ENCODE measurements around the gene ITGB7.

ITGB7 gene

GRCh38 chr12:53231671-53231920, 24.5 kb upstream of the ITGB7 start:
- H3K4me3 ChIP-seq (replicated peaks; ENCODE audit: low read depth, low read length): peak overlapping the region; percentile 62
- TF ChIP-seq CTCF (IDR thresholded peaks at IDR 0.05; ENCODE audit: low read depth, low read length, missing control alignments): no peak
- no peak for DNase-seq (ENCODE audit: extremely low read depth, low read depth)

DNA sequence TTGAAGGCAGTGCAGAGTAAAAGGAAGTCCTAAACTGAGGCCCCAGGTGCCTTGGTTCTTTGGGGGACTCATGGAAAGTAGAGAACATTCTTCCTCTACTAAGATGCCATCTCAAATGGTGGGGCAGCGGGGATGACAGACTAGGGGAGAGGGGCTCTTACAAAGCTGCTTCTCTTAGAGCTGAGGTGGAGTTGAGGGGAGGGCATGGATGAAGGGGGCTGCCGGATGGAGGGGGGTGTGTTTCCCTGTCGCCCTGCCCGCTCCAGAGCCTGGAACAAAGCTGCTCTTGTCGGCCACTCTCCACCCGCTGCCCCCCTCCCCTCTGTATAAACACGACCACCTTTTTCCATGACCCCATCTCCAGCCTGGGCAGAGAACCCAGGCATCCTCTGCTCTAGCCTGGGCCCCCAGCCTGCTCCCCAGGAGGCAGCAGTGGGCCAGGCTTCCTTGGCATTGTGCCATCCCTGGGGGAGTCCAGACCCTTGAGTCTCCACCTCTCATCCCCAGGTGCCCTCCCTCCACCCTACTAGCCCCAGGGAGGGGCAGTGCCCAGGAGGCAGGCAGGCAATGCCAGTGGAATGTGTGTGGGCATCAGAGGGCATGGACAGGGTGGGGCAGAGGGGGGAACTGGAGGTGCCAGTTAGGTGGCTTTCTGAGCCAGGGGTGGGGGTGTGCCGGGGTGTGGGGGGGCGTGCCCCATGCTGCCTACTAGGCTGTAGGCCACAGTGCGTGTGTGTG, 23.2 kb upstream of the ITGB7 start:
- DNase-seq (ENCODE audit: extremely low read depth, low read depth): no peak
- peak overlapping the region; percentile 62; the same call in 1 of the 2 replicates for H3K4me3 ChIP-seq (replicated peaks; ENCODE audit: low read depth, low read length)

GRCh38 chr12:53229454-53229853, 22.4 kb upstream of the ITGB7 start:
- H3K4me3 ChIP-seq (replicated peaks; ENCODE audit: low read depth, low read length): no peak overlapping the region
- DNase-seq (ENCODE audit: extremely low read depth, low read depth): no peak
- TF ChIP-seq CTCF (IDR thresholded peaks at IDR 0.05; ENCODE audit: low read depth, low read length, missing control alignments): no peak

More for the DNA sequence above, 23.2 kb upstream of the ITGB7 start:
- TF ChIP-seq CTCF (IDR thresholded peaks at IDR 0.05; ENCODE audit: low read depth, low read length, missing control alignments): no peak

- DNase-seq (ENCODE audit: extremely low read depth, low read depth): no peak
- no peak overlapping the region for H3K4me3 ChIP-seq (replicated peaks; ENCODE audit: low read depth, low read length)
- no peak for TF ChIP-seq CTCF (IDR thresholded peaks at IDR 0.05; ENCODE audit: low read depth, low read length, missing control alignments)
Observed at GRCh38 chr12:53227836-53228235, 20.8 kb upstream of the ITGB7 start.

GRCh38 chr12:53227341-53227740, 20.3 kb upstream of the ITGB7 start:
- DNase-seq (ENCODE audit: extremely low read depth, low read depth): no peak
- TF ChIP-seq CTCF (IDR thresholded peaks at IDR 0.05; ENCODE audit: low read depth, low read length, missing control alignments): no peak
- H3K4me3 ChIP-seq (replicated peaks; ENCODE audit: low read depth, low read length): no peak overlapping the region

GRCh38 chr12:53226815-53227214, 19.8 kb upstream of the ITGB7 start:
- H3K4me3 ChIP-seq (replicated peaks; ENCODE audit: low read depth, low read length): no peak overlapping the region
- TF ChIP-seq CTCF (IDR thresholded peaks at IDR 0.05; ENCODE audit: low read depth, low read length, missing control alignments): no peak
- no peak for DNase-seq (ENCODE audit: extremely low read depth, low read depth)

Data from HFF-Myc (cell line).